Measurements from ENCODE around the gene FITM1.

FITM1 gene, protein sequence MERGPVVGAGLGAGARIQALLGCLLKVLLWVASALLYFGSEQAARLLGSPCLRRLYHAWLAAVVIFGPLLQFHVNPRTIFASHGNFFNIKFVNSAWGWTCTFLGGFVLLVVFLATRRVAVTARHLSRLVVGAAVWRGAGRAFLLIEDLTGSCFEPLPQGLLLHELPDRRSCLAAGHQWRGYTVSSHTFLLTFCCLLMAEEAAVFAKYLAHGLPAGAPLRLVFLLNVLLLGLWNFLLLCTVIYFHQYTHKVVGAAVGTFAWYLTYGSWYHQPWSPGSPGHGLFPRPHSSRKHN

DNA sequence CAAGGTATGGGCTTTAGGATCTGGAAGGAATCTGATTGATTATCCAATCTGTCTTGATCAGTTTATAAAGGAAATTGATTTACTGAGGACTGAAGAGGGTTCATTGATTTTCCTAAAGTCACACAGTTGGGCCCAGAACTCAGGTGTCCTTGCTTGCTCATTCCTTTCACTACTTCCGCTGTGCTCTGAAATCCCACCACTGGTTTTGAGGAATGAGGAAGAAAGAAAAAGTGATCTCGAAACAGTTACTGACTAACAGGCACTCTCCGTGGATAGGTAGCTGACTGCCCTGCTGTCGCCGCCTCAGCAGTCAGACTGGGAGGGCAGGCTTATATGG, at the start of gene FITM1:
TSS of gene FITM1 (plus strand) at position 280 of the 337 bp plus-strand sequence. CDS start 905 bp downstream, outside the sequence.
- DNase-seq (ENCODE audit: low read depth) = no peak

DNA sequence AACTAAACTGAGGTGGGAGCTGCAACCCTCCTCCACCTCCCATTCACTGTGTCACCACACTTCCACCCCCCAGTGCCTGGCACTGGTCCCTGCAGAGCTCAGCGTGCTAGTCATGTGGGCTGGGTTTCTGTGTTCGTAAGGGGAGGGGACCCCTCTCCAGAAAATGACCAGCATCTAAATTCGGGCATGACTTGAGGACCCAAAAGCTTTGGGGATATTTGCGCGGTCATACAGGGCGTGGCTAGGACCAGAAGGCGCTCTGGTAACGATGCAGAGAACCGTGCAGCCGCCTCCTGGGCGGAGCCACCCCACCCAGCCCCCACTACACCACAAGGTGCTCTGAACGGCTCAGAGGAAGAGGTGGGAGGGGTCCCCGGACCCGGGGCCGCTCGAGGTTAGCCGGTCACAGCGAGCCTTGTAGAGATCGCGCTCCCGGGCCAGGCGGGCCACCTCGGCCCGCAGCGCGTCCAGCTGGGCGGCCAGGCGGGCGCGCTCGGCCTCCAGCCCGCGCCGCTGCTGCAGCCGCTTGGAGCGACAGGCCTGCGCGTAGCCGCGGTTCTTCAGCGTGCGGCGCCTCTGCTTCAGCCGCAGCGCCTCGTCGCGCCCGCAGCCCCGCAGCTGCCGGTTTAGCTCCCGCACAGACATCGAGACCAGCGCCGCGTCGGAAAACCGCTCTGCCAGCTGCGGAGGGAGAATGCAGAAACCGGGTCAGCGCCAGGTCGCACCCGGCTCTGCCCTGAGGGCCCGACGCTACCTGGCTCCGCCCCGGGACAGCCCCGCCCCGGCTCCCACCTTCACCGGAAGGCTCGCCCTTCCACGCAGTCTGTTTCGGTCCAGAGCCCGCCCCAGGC, 49.3 kb upstream of the FITM1 start:
- DNase-seq (ENCODE audit: low read depth) = peak; percentile 34

DNA sequence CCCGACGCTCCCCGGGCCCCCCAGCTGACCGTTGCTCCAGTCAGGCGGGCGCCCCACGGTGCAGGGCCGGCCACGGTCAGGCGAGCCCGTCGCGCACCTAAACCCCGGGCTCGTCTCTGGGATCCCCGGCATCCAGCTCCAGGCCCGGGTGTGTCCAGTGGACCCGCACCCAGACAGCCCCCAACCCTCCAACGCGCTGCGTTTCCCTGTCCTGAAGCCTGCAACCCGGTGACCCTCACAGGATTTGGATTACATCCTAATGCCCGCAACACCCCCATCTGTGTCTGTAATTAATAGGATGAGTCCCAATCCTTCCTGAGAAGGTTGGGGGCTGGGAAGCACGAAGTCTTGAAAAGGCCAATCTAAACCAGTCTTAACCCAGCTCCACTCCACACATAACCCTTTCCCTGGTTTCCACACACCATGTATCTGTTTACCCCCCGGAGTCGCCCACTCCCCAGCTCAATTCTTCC, 48.7 kb upstream of the FITM1 start:
- DNase-seq (ENCODE audit: low read depth) = no peak

DNA sequence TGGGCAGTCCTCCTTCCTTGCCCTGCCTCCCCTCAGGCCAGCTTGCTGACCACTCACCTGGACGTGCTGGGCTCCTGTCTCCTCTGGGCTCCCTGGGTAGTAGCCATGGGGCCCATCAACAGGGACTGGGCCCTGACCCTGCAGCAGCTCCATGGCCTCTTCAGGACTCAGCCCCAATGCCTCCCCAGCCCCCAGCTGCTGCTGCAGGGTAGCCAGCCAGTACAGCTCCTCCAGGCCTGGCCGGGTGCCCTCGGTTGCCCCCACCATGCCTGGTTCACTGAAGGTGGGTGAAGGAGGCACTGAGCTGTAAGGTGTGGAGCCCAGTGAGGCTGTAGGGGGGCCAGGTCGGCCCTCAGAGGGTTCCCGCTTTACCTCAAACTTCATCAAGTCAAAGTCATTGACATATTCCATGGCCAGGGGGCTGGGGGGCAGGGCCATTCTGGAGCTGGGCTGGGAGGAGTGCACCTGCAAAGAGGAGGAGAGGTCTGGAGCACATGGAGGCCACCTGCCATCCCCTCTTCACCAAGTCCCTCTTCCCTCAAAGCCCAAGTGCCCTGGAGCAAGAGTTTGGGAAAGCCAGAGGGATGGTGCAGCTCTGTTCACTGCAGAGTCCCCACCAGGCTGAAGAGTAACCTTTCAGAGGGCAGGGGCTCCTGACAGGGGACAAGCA, 47.9 kb upstream of the FITM1 start:
- no peak for DNase-seq (ENCODE audit: low read depth)

DNA sequence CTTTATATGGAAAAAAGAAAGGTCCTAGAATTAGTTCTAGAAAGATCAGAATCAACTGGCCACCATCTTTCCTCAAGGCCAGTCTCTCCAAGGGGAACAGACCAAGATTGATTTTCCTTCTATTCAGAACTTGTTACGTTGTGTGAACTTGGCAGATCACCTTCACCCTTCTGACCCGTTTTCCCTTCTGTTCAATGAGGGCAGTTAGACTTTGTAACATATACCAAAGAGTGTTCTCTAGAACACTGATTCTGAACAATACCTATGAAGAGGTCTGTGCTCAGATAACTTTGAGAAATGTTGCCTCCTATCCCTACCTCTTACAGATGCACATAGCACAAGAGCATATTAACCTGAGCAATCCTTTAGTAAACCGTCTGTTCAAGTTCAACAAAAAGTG, 47.0 kb upstream of the FITM1 start:
- DNase-seq (ENCODE audit: low read depth) = no peak

DNA sequence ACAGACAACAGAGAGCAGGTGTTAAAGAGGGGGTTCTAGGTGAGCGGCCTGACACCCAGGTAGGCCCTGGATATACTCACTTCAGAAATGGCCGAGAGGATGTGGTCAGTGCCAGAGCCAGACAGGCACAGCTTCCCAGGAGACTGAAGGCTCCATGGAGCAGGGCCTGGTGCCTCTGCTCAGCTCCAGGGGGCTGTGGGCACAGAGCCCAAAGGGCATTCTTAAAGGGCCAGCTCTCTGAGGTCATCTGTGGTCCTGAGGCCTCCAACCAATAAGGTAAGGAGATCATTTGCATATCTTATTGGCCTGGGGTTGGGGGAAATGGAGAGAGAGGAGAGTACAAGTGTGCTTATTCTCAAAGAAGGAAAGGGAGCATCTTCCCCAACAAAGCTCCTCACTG, 46.0 kb upstream of the FITM1 start:
- DNase-seq (ENCODE audit: low read depth) = no peak

DNA sequence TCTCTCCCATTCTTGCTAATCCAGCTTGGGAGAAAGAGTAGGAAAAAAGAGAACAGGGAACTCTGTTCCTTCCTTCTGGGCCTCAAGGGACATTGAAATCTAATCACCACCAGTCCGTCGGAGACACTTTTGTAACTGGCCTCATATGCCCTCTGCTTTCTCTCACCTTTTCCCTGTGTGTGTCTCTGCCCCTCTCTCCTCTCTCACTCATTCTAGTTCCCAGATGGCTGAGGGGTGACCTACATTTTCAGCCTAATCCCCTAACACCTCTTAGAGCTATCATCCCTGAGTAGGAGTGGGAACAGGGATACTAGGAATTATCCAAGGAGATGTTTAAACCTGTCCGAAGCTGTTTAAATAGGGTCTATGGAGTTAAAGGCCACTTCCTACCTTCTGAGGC, 45.2 kb upstream of the FITM1 start:
- DNase-seq (ENCODE audit: low read depth) = no peak

DNA sequence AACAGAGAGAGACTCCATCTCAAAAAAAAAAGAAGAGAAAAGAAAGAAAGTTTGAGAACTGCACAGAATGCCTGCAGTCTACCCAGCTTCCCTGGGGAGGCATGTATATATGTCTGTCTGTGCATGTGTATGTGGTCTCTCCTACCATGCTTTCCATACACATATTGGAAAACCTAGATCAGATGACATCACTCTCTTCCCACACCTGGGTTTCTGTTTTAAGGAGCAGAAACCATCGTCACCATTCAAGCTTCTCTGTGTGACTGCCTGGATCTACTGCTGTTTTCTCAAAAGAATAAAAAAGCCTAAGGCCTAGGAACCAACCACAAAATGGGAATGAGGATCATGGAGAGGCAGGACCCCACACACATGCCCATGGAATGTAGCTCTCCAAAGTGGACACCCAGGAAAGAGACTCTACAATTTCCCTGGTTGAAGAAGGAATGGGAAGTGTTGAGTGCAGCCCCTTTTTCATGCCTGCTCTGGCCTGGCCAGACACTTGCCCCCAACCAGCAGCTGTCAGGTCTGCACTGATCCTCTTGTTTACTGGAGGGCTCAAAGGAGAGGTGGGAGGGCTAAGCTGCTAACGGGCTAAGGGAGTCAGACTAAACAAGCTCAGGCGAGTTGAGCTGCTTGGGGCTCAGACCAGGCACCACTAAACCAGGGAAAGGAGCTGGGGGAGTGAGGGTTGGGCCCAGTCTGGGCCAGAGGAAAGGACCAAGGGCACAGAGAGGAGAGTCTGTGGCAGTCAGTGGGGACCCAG, 44.1 kb upstream of the FITM1 start:
- no peak for DNase-seq (ENCODE audit: low read depth)

DNA sequence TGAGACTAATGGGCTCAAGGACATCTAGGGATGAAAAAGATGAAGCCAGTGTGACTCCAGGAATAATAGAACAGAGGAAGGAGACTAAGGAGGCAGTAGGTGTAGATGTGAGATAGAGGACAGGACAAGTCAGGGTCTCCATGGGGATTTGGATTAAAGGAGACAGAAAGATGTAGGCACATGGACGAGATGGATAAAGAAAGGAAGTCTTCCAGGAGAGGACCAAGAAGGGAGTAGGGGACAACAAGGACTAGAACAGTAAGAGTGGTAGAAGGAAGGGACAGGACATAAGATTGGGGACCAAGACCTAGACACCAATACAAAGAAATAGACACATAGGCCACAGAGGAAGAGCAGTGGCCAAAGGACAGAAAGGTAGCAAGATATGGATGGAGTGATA, 43.5 kb upstream of the FITM1 start:
- DNase-seq (ENCODE audit: low read depth) = no peak

DNA sequence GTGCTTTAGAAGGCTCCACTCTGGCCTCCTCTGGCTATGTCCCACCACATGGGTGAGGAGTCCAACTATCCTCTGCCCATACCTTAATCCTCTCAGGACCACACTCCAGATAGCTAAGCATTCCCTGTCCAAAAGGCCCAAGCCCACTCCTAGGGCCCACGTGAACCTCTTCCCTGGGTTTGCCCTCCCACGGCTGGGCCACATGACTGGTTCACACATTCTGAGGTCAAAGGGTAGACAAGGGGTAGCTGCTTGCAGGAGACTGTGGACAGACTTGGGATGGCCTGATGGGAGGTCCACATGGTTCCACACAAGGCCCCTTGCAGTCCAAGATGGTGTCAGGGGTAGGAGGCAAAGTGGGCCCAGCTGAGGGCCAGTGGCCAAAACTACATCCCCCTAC, 42.4 kb upstream of the FITM1 start:
- no peak for DNase-seq (ENCODE audit: low read depth)

DNA sequence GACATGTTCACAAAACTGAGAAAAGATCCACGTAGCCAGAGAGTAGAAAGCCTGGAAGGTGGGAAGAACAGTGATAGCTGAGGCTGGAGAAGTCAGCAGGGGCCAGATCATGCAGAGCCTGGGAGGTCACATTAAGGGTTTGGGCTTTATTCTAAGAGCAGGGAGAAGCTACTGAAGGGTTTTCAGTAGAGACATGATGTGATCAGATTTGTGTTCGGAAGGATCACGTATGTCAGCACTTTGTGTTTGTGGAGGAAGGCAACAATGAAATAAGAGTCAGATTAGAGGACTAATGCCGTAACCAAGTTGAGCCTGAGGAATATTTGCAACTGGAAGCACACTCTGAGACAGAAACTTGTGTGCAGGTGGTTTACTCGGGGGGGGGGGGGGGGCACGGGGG, 40.6 kb upstream of the FITM1 start:
- no peak for DNase-seq (ENCODE audit: low read depth)

DNA sequence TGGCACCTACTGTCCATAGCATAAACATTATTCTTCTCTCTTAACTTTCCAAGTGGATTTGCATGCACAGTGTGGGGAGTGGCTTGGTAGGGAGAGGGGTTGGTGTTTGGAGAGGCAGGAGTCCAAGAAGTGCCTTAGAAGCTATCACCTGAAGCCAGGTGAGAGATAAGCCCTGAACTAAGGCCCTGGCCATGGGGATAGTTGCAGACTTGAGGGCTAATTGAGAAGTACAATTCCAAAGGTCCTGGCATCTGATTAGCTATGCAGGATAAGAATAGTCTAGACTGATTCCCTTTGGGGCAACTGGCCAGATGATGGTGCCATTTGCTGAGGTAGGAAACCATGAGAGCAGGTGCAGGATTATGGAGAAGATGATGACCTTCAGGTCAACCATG, 38.4 kb upstream of the FITM1 start:
- no peak for DNase-seq (ENCODE audit: low read depth)

DNA sequence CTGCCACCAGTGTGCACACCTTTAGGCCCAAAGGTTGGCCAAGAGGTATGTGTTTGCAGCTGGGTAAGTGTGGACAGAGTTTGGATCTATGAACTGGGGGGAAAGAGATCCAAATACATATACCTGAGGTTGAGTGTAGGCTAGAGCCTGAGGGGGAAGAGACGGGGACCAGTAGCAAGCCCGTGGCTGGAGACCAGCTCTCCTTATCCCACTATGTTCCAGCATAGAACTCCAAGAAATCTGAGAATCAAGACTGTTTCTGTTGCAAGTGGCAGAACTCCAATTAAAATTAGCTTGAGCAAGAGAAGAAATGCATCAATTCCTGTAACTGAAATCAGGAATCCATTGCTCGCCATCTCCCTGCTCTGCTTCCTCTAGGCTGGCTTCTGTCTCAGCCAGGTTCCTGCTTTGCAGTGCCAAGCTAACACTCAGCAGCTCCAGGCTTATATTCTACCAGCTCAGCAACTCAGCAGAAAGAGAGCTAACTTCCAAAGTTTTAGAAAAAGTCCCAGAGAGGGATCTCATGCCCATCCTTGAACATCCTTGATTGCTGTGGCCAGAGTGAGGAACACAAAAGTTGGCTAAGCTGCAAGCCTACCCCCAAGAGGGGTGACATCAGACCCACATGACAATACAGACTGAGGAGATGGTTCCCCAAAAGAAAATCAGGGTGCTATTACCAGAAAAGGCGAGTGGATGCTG, 37.8 kb upstream of the FITM1 start:
- DNase-seq (ENCODE audit: low read depth) = no peak

DNA sequence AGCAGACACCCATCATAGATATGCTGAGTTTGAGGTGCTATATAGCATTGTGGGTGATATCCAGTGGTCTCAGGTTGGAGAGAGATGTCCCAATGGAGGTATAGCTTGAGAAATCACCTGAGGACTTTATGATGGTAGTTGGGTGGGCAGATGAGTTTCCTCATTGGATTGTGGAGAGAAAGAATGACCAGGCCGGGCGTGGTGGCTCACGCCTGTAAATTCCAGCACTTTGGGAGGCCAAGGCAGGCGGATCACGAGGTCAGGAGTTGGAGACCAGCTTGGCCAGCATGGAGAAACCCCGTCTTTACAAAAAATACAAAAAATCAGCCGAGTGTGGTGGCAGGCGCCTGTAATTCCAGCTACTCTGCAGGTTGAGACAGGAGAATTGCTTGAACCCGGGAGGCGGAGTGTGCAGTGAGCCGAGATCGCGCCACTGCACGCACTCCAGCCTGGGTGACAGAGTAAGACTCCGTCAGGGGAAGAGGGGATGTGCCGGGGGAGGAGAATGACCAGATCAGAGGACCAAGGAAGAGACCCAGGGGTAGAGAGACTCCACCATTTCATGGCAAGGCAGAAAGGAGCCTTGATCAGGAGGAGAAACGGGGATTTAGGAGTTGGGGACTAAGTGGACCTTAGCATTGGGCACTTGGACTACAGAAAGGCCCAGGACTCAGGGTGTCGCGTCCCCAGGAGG, 37.1 kb upstream of the FITM1 start:
- no peak for DNase-seq (ENCODE audit: low read depth)

DNA sequence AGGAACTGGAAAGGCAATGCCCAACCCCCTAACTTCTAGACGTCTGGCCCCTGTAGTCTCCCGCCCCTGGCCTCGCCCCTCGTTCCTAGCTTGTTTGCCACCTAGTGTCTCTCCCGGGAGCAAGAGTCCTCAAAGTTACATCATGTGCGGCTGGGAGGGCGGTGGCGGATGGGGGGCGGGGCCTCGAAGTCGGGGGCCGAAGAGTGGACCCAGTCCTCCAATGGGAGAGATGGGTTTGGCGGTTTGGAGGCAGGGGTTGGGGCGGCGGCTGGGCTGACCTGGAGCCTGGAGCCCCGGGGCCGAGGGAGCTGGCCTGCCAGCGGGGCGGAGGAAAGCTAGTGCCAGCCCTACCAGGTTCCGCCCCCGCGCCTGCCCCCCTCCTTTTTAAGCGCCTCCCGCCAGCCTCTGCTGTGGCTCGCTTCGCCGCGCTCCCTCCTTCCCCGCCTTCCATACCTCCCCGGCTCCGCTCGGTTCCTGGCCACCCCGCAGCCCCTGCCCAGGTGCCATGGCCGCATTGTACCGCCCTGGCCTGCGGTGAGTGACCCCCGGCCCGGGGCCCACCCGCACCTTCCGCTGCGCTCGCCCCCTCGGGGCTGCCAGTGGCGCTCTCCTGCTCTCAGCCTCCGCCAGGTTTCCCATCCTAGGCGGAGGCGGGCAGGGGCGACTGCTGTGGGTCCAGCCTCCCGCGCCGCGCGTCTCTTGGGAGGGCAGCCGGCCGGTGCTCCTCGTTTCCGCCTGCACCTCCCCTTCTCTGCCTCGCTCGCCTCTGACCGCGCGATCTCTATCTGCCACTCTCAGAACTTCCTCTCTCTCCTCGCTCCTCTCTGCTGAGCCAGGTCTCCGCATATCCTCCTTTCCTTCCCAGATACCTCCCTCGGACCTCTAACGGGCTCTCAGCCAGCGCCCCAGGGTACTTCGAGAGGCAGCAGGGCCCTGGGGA, 36.3 kb upstream of the FITM1 start, which contains the start of gene PCK2:
TSS of gene PCK2 (plus strand) at position 411 of the 940 bp plus-strand sequence. CDS start at position 506, 95 bp downstream.
- DNase-seq (ENCODE audit: low read depth) = peak; percentile 65

DNA sequence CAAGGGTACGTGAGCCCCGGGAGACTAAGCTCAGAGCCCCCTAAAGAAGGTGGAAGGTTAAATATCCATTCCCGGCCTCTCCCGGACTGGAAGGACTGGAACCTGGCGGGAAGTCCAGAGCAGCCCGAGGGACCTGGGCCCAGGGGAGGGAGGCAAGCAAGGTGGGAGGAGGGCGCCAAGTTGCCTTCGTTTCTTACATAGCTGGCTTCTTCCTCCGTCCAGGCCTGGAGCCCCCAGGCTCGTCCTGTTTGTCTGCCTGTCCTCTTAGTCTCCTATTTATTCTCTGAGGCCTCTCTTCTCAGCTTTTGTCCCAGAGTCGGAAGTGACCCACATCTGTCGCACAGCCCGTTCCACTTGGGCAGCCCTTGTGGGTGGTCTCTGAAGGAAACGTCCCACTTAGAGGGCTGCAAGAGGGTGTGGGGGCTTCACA, 35.6 kb upstream of the FITM1 start:
- no peak for DNase-seq (ENCODE audit: low read depth)

DNA sequence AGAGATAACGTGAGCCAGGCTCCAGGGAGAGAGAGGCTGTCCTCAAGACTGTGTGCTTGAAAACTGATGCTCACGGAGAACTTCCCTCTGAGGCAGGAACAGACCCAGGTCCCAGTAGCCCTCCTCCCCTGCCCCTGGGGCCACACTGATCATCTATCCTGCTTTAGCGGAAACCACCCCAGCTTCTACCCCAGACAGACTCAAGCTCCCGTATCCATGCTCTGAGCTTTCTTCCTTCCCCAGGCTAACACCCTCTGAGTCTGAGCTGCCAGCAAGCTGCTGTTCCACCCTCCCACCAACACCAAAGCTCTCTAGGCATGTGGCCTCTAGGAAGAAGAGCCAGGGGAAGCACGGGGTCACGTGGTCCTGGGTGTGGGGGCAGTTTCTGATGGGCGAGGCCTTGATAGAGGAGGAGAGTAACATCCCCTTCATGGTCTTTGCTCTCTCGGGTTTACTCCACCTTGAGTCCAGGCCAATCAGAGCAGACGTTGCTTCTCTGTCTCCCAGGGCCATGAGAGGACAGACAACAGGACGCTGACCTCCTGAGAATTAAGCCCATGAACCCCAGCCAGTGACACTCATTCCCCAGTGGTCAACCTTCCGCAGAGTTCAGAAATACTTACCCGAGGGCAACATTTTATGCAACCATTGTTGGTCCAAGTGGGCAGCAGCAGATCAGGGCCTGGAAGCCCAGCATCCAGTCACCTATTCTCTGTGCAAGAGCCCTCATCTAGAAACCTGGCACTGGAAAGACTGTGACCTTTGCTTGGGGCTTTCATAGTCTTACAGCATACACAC, 35.0 kb upstream of the FITM1 start:
- DNase-seq (ENCODE audit: low read depth) = no peak

DNA sequence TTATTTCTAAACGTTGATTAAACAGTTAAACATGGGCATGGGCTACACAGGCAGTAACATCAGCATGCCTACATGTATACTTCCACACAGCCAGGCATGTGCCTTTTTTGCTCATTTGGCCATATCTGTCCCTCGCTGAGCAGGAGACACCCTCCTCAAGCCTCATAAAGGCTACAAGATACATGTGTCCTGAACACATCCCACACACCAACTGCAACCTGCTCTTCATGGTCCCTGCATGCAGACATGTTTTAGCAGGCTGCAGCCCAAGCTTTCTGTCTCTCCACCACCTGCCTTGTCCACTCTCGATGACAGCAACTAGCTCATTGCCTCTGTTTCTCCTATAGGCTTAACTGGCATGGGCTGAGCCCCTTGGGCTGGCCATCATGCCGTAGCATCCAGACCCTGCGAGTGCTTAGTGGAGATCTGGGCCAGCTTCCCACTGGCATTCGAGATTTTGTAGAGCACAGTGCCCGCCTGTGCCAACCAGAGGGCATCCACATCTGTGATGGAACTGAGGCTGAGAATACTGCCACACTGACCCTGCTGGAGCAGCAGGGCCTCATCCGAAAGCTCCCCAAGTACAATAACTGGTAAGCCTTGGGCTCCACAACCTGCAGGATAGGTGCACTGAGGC, 33.8 kb upstream of the FITM1 start:
- DNase-seq (ENCODE audit: low read depth) = no peak

All from stimulated activated CD8-positive, alpha-beta memory T cell treated with anti-CD3 and anti-CD28 coated beads, Interleukin-15, amount 100 ng/mL, for 24 hours (primary cell).